ENCODE data around the gene NKAPD1. TPM values are rescaled to one million over a fixed set of nuclear protein-coding genes. Genes with fewer than 3 reads are reported as not detected.

The NKAPD1 gene
- total and polyA plus RNA-seq, 2 of the 13 experiments (the other 11 are each of a cell fraction or from before 2014, with no cell fraction given) = 11.2 to 22.5 TPM

DNA sequence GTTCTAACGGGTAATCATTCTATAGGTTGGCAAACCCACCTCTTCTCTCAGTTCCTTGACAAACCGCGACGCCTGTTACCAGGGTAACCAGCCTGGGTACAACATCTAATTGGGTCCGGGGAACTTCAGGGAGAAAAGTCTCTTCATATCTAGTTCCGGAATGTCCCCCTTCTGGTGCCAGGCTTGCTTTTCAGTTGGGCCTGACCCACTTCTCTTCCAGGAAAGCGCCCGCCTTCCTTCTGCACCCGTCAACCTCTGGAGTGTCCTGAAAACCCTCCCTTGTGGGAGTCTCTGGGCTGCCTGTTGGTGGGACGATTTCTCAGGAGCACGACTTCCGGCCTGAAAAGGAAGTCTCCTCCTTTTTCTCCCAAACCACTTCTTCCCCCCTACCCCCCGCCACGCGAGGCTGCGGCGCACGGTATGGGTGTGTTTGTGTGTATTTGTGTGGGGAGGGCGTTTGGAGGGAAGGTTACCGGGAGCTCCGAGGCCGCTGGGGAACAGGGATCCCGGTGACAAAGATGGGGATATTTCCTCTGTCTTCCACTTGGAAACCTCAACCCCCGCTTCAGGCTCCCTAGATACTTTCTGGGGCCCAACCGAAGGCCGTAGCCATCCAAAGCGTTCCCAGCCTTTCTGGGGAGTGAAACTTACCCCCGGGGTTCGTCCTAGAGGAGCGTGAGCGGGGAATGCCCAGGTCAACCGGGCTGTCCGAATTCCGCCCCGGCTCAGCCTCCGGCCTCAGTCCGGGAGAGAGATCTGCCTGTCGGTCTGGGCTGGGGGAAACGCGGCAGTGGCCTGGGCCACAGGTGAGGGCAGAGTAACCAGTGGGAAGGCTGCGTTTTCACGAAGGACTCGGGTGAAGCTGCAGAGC lies at the start of gene NKAPD1, which contains the start of gene PIH1D2 (continued):
- TF ChIP-seq ZHX2 (IDR thresholded peaks at IDR 0.05; ENCODE audit: low read depth) (peak; percentile 64; the same call in 1 of the 2 replicates), ZHX2 (CRISPR knock-in tag; IDR thresholded peaks at IDR 0.05; ENCODE audit: borderline replicate concordance) (no peak), STAT5B (CRISPR knock-in tag; IDR thresholded peaks at IDR 0.05) (no peak; the same call in 1 of the 2 replicates), ZFP36L2 (CRISPR knock-in tag; IDR thresholded peaks at IDR 0.05) (no peak), ZNF672 (CRISPR knock-in tag; IDR thresholded peaks at IDR 0.05) (no peak), ZNF383 (CRISPR knock-in tag; IDR thresholded peaks at IDR 0.05; ENCODE audit: borderline replicate concordance) (no peak), TCF7 (IDR thresholded peaks at IDR 0.05; ENCODE audit: low read depth) (no peak), ZNF589 (CRISPR knock-in tag; conservative IDR thresholded peaks at IDR 0.05) (no peak), MXI1 (IDR thresholded peaks at IDR 0.05; ENCODE audit: borderline replicate concordance, low read depth, low read length) (peak; percentile 55; the same call in 2 of the 3 replicates), NCOR1 (IDR thresholded peaks at IDR 0.05; ENCODE audit: borderline replicate concordance, low read length) (peak; percentile 64; the same call in 1 of the 2 replicates), HMGXB3 (CRISPR knock-in tag; IDR thresholded peaks at IDR 0.05; ENCODE audit: borderline replicate concordance) (peak; percentile 54; the same call in 1 of the 2 replicates)
- TF ChIP-seq, protein P1, sequence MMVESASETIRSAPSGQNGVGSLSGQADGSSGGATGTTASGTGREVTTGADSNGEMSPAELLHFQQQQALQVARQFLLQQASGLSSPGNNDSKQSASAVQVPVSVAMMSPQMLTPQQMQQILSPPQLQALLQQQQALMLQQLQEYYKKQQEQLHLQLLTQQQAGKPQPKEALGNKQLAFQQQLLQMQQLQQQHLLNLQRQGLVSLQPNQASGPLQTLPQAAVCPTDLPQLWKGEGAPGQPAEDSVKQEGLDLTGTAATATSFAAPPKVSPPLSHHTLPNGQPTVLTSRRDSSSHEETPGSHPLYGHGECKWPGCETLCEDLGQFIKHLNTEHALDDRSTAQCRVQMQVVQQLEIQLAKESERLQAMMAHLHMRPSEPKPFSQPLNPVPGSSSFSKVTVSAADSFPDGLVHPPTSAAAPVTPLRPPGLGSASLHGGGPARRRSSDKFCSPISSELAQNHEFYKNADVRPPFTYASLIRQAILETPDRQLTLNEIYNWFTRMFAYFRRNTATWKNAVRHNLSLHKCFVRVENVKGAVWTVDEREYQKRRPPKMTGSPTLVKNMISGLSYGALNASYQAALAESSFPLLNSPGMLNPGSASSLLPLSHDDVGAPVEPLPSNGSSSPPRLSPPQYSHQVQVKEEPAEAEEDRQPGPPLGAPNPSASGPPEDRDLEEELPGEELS (CRISPR knock-in tag; IDR thresholded peaks at IDR 0.05) = peak; percentile 26; the same call in 1 of the 2 replicates
